Measurements from ENCODE around the gene CNOT2.
A peak's percentile ranks its signal among the peaks of the same experiment; 100 is the strongest.

The CNOT2 gene

GRCh38 chr12:70251661-70252060 is 8.4 kb downstream of the CNOT2 start:
- DNase-seq = no peak

GRCh38 chr12:70252832-70253231 is 9.6 kb downstream of the CNOT2 start:
- no peak for DNase-seq

GRCh38 chr12:70254225-70254624 is 11.0 kb downstream of the CNOT2 start:
- DNase-seq = no peak

GRCh38 chr12:70254846-70255245 is 11.6 kb downstream of the CNOT2 start:
- DNase-seq = no peak

- DNase-seq = no peak
These were observed 12.1 kb downstream of the CNOT2 start for GRCh38 chr12:70255311-70255710.

- no peak for DNase-seq
These were observed 15.6 kb downstream of the CNOT2 start for GRCh38 chr12:70258605-70259403.

- no peak for DNase-seq
These were observed 17.4 kb downstream of the CNOT2 start for GRCh38 chr12:70260646-70261045.

GRCh38 chr12:70264067-70264867 is 21.0 kb downstream of the CNOT2 start:
- DNase-seq = no peak

- no peak for DNase-seq
These were observed 21.9 kb downstream of the CNOT2 start for GRCh38 chr12:70265132-70265531.

GRCh38 chr12:70267550-70267949 is 24.3 kb downstream of the CNOT2 start:
- DNase-seq = no peak

GRCh38 chr12:70268972-70269371 is 25.7 kb downstream of the CNOT2 start:
- DNase-seq = no peak

GRCh38 chr12:70270108-70270507 is 26.9 kb downstream of the CNOT2 start:
- no peak for DNase-seq

- no peak for DNase-seq
These were observed 27.8 kb downstream of the CNOT2 start for GRCh38 chr12:70271025-70271424.

GRCh38 chr12:70272510-70272909 is 29.3 kb downstream of the CNOT2 start:
- no peak for DNase-seq

- DNase-seq = no peak
These were observed 31.8 kb downstream of the CNOT2 start for GRCh38 chr12:70275045-70275444.

GRCh38 chr12:70277973-70278372 is 34.7 kb downstream of the CNOT2 start:
- DNase-seq = no peak

GRCh38 chr12:70278945-70279344 is 35.7 kb downstream of the CNOT2 start:
- no peak for DNase-seq

- DNase-seq = no peak
These were observed 40.0 kb downstream of the CNOT2 start for GRCh38 chr12:70283232-70283631.

- no peak for DNase-seq
These were observed 45.6 kb downstream of the CNOT2 start for GRCh38 chr12:70288817-70289216.

GRCh38 chr12:70290116-70290515 is 46.9 kb downstream of the CNOT2 start:
- DNase-seq = no peak

- DNase-seq = no peak
These were observed 49.0 kb downstream of the CNOT2 start for GRCh38 chr12:70292017-70292776.

- peak in 1 of 4 experiments; percentile 9 for DNase-seq
These were observed 61.7 kb downstream of the CNOT2 start for GRCh38 chr12:70304684-70305555.
